Measurements from ENCODE around the gene ATP11A.

ATP11A gene

DNA sequence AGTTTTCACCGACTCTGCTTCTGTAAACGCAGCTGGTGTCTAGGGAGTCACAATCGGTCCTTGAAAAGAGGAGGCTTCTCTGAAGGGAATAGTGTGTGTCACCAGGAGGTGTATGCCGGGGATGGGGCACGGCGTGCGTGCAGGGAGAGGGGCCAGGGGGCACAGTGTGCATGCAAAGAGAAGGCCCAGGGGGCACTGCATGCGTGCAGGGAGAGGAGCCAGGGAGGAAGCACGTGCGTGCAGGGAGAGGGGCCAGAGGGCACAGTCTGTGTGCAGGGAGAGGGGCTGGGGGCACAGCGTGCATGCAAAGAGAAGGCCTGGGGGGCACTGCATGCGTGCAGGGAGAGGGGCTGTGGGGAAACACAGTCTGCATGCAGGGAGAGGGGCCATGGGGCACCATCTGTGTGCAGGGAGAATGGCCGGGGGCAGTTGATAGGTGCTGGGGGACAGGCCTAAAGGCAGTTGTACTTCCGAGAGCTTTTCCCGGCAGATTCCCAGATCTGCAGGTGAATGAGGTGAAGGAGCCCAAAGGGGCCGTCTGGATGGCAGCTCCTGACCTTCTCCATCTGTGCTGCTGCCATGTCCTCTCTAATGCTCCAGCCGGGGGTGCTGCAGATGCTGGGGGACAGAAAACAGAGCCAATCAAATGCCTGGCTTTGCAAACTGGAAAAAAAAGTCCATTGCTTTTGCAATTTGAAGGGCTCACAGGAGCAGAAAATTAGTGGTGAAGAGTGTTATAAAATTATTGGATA lies 36.4 kb downstream of the ATP11A start:
- no peak for DNase-seq

DNA sequence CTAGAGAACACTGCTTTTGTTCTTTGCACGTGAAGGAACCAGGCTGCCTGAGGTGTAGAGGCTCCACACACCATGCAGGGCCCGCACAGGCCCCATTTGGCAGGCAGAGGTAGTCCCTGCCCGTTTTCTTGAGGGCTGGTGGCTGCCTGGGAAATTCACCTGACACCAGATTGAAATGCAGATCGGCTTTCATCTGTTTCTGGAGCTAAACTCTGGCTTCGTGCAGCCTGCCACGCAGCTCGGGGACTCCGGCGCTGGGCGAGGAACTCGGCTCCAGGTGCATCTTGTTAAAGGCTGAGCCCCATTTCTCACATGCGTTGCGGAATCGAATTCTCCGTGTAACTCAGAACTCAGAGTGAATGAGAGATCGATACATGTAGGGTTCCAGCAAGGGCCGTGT lies 37.7 kb downstream of the ATP11A start:
- DNase-seq: no peak

DNA sequence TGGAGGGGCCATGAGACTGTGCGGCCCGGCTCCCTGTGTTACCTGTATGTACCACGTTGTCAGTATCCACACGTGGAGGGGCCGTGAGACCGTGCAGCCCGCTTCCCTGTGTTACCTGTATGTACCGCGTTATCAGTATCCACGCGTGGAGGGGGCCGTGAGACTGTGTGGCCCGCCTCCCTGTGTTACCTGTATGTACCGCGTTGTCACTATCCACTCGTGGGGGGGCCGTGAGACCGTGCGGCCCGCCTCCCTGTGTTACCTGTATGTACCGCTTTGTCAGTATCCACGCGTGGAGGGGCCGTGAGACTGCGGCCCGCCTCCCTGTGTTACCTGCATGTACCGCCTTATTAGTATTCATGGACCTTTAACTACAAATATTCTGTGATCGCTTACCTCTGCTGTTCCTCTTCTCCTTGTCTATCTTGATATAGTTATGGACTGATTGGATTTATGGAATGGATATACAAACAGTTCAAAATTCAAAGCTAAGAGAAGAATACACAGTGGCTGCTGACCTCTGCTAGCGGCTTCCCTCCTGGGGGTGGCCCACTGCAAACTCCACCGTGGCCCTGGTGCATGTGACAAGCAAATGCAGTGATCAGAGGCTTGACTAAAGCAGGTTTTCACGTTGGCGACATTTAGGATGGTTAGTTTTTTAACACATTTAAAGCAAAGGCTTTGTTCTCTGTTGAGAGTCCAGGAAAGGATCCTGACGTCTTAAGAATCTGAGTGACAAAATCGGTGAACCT lies 38.7 kb downstream of the ATP11A start:
- no peak for DNase-seq

DNA sequence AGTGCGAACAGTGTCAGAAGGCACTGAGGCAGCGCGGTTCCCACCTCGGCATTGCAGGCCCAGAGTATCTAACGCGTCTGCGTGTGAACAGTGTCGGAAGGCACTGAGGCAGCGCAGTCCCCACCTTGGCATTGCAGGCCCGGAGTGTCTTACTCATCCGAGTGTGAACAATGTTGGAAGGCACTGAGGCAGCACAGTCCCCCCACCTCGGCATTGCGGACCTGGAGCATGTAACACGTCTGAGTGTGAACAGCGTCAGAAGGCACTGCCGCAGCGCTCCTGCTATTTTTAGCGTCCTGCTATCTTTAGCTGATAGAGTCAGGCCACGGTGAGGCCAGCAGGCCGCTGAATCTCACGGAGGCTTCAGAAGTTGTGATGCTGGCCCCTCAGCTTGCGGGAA lies 39.6 kb downstream of the ATP11A start:
- DNase-seq: no peak

DNA sequence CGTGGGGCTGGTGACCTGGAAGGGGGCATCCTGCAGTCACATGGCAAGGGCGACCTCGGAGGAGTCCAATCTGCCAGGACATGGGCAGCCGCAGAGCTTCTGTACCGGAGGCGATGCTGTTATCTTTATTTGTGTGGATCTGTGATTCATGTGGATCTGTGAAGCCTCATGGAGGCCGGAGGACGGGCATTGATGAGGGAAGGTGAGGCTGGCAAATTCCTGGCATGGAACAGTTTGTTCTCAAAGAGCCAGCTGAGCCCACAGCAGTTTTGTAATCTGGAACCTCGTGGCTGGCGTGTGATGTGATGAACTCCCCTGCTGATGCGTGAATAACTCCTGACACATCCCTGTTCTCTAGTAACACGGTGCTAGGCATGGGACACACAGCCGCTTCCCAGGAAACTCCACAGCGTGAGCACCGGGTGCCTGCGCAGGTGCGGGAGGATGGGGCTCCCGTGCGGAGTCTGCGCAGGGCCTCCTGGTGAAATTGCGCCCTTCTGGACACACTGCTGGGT lies 40.4 kb downstream of the ATP11A start:
- DNase-seq: no peak

DNA sequence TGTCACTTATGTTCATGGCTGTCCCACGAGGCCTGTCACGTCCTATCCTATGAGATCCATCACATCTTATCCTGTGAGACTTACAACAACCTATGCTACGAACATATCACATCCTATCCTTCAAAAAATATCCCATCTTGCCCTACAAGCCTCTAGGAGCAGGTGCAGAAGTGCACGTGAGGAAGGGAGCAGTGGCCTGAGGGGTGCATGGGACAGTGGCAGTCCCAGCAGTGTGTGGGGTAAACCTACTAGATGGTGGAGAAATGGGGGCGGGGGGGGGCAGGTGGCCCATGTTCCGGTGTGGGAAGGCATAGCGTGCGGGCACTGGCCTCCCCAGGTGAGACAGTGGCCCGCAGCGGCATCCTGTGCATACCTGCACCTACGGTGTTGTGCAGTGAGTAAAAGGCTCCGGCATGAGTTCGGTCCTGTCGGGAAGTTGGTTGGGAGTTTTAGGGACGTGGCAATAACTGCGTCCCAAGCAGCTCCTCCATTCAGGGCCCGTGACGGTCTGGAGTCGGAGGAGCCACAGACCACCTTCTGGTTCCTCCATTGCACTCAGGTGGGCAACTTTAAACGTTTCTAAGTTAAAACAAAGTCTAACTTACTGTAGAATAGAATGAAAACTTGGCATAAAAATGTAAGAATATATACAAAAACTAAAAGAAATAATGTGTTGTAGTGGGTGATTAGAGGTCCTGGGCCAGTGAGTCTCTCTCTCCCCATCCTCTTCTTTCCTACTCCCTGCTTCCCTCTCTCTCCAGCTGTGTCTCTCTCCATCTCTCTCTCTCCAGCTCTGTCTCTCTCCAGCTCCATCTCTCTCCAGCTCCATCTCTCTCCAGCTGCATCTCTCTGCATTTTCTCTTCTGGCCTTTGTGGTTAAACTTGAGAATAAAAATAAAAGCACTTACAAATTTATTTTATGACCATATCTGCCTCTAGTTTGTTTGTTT lies 42.1 kb downstream of the ATP11A start:
- no peak for DNase-seq

DNA sequence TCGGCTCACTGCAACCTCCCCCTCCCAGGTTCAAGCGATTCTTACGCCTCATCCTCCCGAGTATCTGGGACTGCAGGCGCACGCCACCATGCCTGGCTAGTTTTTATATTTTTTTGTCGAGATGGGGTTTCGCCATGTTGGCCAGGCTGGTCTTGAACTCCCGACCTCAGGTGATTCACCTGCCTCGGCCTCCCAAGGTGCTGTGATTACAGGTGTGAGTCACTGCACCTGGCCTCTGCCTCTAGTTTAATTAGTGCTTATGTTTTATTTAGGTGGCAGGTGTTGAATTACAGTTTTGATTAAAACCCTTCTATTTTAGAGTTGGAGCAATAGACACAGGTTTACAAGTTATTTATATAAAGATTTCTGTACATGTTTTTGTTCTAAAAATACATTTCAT lies 42.8 kb downstream of the ATP11A start:
- no peak for DNase-seq

DNA sequence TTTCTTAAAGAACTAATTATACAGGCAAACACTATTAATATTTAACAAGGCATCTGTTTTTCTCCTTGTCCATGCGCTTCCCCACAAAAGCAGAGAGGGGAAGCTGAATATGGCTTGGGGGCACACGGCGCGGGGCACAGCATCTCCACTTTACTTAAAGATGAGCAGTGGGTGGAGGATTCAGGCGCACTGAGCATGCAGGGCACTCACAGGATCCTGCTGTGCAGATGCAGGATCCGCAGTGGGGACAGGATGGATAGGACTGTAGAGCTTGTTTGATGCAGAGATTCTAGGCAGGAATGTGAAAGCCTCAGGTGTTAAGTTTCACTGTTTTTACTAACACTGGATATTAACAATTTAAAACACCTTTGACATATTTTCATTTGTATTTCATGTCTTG lies 43.3 kb downstream of the ATP11A start:
- no peak for DNase-seq

DNA sequence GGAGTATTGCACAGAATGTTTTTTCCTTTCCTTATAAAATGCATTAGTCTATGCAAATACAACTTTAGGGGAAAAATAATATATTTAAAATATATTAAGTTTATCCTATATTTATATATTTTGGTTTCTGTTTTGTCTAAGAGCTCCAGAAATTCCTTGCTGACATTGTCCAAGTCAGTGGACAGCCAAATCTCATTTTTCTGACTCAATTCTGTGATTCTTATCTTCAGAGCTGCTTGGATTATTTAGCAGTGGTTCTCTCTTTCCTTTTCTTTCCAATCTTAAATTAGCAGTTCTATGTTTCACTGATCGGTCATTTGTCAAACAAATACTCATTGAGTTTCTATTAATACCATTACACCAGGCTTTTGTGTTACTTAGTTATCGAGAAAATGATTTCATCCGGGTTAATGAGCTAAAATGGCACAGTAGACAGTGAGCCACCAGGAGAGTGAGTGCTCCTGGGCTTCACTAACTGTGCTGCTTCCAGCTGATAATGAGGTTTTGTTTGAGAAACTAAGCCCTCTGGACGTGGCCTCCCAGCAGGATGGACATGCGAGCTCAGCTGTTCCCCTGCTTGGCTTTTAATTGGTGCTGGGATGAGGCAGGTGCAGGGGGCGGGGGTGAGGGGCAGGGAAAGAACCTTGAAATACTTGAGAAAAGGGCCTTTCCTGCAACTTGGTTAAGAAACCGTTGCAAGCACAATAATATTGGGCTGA lies 44.0 kb downstream of the ATP11A start:
- DNase-seq: no peak

DNA sequence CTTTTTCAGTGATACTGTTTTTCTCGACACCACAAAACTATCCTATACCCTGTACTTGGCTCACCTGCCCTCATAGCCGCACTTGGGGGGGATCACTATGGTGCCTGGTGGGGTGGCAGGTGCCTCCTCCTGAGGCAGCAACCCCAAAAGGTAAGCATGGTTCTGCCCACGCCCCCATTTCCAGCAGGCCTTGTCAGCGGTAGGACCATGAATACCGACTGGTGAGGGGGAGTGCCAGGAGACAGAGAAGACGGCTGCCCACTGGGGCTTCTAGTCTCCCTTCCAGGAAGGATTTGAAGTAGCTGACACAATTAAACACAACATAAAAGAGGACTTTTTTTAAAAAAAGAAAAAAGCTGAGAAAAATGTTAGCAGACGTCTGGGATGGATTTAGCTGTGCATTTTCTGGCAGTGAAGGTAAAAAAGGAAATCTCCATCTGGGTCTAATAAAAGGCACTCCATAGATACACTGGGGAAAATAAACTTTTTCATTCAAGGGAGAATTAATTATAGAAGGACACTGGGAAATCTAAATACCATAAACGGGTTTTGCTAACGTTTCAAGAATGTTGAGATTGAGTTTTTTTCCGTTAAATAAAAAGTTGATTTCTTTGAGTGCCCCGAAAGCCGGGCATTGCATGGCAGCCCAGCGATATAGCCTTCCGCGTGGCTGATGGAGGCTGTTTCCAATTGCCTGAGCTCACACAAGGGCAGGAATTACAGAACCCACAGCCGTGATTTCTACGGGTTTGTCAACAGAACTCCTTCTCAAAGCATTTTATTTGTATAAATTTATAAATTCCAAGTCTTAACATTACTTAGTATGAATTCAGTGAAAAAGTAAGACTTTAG lies 45.1 kb downstream of the ATP11A start:
- no peak for DNase-seq

DNA sequence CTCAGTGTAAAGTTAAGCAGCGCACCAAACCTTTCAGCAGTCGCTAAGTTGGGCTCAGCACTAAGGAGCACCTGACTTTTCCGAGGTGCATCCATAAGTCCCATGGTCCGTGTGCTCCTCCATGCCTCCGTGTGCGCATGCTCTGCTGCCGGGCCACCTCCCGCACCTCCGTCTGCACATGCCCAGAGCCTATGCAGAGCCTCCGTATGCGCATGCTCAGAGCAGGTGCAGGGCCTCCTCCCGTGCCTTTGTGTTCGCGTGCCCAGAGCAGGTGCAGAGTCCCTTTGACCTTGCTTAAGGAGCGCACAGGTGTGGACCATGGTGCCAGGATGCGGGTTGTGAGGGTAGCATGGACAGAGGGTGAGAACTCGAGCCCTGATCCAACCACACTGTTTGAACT lies 46.0 kb downstream of the ATP11A start:
- no peak for DNase-seq

DNA sequence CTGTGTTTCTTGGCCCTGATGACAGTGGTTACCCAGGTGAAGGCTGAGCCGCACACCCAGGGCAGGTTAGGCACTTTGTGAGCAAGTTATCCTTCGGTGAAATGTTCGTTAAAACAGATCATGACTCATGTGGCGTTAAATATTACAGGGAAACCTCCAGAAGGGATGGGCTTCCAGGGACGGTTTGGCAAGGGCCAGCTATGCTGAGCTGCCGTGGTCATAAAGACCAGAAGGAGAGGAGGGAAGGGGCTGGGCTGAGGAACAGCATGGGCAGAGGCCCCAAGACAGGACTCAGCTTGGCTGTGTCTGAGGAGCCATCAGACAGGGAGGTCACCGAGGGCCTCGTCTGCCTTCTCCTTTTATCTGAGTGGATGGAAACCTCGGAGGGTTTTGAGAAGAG lies 47.5 kb downstream of the ATP11A start:
- no peak for DNase-seq

DNA sequence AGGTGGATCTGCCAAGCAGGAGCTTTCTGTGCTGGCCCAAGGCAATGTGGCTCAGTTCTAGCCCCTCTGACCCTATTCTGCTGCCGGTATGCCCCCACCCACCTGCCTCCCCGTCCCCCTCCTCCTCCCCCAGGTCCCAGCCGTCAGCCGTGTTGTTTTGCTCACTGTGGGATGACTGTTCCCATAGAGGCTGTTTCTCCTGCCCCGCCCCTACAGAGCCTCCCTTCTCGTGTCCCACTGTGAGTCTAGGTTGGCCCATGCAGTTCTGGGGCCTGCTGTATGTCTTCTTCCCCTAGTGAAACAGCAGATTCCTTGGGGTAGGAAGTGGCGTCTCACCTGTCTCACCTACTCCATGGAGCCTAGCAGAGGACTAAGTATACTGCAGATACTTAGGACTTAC lies 48.8 kb downstream of the ATP11A start:
- no peak for DNase-seq

DNA sequence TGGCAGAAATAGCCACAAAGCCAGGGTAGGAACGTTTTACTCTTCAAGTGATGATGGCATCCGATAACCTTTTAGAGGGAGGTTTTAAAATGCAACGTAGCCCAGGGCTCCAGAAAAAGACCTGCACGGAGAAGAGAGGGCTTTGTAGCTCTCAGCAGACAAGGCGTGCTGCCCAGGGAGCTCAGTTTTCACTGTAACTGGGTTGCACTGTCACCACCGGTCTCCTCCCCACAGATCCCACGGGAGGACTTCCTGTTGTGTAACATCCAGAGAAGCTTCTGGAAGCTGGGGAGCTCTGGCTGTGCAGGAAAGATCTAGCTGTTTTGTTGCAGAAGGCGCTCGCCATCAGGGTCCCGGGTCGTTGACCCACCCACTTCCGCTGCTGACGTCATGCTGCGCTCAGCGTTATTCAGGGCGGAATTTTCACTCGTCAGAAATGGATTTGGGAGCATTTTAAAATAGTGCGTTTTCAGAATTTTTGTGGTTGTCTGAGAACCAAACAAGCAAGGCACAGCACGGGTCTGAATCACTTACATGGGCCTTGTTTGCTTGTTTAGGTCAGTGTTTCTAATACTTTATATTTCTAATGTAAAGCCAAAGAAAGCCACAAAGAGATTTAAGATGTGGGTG lies 50.8 kb downstream of the ATP11A start:
- DNase-seq: no peak

DNA sequence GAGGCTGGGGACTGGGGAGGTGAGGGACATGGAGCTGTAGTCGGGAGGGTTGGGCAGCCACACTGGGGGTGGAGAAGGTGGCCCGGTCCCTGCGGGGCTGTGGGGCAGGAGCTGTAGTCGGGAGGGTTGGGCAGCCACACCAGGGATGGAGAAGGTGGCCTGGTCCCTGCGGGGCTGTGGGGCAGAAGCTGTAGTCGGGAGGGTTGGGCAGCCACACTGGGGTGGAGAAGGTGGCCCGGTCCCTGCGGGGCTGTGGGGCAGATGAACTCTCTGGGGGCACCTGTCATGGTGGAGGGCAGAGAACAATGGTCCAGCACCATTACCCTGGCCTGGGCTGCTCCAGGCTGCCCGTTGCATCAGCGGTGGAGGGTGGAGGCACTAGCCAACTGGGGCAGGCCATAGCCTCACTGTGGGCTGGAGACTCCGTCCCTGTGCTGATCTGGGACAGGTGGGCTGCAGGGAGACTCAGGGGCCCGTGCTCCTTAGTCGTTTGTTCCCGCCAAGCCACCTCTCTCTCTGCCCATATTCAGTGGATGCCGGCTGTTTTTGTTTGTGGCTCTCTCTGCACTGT lies 51.4 kb downstream of the ATP11A start:
- no peak for DNase-seq

DNA sequence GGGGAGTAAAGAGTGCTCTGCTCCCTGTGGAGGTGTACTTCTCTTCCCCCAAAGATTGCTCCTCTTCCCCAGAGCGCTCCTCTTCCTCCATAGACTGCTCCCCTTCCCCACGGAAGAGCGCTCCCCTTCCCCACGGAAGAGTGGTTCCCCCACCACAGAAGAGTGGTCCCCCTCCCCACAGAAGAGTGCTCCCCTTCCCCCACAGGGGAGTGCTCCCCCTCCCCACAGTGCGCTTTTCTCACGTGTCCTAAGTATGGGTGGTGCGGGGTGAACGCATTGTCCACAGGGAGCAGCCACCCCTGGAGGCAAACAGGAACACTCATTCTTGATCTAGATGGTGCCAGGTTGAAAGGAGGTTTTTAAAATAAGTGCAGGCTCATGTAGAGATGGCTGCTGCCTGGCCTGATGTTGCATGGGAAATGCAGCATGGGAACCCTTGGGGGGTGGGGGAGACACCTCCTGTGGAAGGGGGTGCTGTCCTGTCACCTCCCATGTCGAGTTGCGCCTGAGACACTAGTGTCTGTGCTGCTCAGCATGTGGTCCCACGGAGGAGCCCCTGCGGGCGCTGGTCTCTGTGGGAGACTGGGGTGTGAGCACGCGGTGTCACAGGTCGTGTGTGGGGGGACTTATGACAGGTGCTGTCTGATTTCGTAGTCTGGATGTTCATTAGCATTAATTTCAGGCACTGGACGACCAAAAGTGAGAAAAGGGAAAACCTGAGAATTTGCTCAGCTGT lies 52.2 kb downstream of the ATP11A start:
- no peak for DNase-seq

DNA sequence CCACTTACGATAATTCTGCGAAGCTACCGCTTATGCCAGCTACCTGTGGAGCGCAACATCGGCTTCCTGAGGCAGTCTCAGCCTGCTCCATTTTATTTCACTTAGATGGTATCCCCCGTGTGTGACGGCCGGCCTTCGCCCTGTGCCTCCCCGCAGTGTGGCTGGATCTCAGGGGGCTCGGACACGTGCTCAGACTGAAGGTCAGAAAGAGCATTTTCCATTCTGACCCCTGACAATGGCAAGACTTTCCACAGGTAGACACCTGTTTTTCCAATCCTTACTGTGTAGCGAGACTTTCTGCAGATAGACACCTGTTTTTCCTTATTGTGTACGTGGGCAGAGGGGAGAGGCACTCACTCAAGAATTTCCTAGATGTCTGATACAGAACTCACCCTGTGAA lies 52.7 kb downstream of the ATP11A start:
- DNase-seq: no peak

DNA sequence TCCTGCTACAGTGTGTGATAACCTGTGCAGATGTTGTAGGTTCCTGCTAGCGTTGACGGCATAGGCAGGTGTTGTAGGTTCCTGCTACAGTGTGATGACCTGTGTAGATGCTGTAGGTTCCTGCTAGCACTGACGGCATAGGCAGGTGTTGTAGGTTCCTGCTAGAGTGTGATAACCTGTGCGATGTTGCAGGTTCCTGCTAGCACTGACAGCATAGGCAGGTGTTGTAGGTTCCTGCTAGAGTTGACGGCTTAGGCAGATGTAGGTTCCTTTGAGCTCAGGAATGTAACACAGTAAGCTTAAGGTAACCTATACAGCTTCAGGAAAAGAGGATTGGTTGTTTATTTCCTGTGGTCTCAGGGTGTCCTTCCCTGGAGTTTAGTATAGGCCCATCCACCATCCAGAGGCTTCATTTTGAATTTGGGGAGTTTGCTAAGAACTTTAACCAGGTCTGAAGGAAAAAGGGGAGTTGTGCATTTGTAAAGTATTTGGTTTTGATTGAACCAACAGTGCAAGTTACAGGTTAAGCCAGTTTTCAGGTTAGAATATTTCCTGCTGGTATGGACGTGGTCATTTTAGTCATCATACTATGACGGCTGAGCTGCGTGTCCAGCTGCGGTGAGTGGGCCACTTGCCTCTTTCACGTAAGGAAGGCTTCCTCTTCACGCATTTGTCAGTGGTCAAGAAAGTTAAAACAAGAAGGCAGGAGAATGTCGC lies 53.8 kb downstream of the ATP11A start:
- no peak for DNase-seq

Measured in T-helper 2 cell (primary cell).